Left lung (tissue), 10 donors: ENCODE data around the gene TAS1R2. TPM values are rescaled to one million over a fixed set of nuclear protein-coding genes. Genes with fewer than 3 reads are reported as not detected.
A peak's percentile ranks its signal among the peaks of the same experiment; 100 is the strongest.

ENCODE experiments used
- ATAC-seq: fragments of 200-7000 bp; cut with Tn5 transposase; one replicate; pipeline ENCODE4 v1.9.1; 2020; ENCODE audit warnings: moderate library complexity
- DNase-seq, 4 donors: peaks; one replicate each; pipeline ENCODE4 v3.0.0-alpha.2; 2013 to 2020
- H3K27ac ChIP-seq, 2 donors: fragments of 200-600 bp; sonication (generic) in 1 of 2; one replicate each; pipeline versions ENCODE4 v1.5.0 to v1.8.0; 2020 to 2021
- H3K27me3 ChIP-seq, 2 donors: fragments of 200-600 bp; sonication (generic) in 1 of 2; one replicate each; pipeline versions ENCODE4 v1.5.0 to v1.8.0; 2020 to 2021
- H3K36me3 ChIP-seq, 2 donors: fragments of 200-600 bp; sonication (generic) in 1 of 2; one replicate each; pipeline versions ENCODE4 v1.5.0 to v1.8.0; 2020 to 2021
- H3K4me1 ChIP-seq, 2 donors: fragments of 200-600 bp; one replicate each; pipeline ENCODE4 v1.8.0; 2021
- H3K4me3 ChIP-seq, 2 donors: fragments of 200-600 bp; sonication (generic) in 1 of 2; one replicate each; pipeline versions ENCODE4 v1.5.0 to v1.8.0; 2020 to 2021; ENCODE audit warnings: mild to moderate bottlenecking in 1 of 2
- H3K9me3 ChIP-seq, 2 donors: fragments of 200-600 bp; sonication (generic) in 1 of 2; one replicate each; pipeline versions ENCODE4 v1.5.0 to v1.8.0; 2020 to 2021
- intact Hi-C, 2 donors: fragments of 100-400 bp; cut with DNase I; formaldehyde crosslinking; loops; one replicate each; pipeline versions ENCODE4 v1.11.2 to v1.14.2; 2022
- polyA plus RNA-seq, 6 donors: library from polyadenylated mRNA; unstranded; fragments of 120-200 nt; gene quantifications; one replicate each; pipeline ENCODE4 v1.2.1, GENCODE V29; 2013; ENCODE audit not compliant: insufficient read length in 6 of 6
- total RNA-seq, 2 donors: library from RNA; stranded (reverse); fragmentation: NEBNext Ultra II Directional; extraction: Animal tissue kit (Norgen Biotek cat#: 25700); gene quantifications; one replicate each; pipeline ENCODE4 v1.2.1, GENCODE V29; 2021
- TF ChIP-seq, protein P1 (sequence below), 2 donors: fragments of 200-600 bp; sonication (generic) in 1 of 2; IDR thresholded peaks; one replicate each; pipeline versions ENCODE4 v1.5.0 to v1.8.0; 2021; ENCODE audit warnings: antibody characterized with exemption in 2 of 2
- donor health status: DM: no; HTN: yes; CAD: no.
- donor health status: DM: no; HTN: no; CAD: no.

The TAS1R2 gene
- total and polyA plus RNA-seq, 8 donors = not detected

DNA sequence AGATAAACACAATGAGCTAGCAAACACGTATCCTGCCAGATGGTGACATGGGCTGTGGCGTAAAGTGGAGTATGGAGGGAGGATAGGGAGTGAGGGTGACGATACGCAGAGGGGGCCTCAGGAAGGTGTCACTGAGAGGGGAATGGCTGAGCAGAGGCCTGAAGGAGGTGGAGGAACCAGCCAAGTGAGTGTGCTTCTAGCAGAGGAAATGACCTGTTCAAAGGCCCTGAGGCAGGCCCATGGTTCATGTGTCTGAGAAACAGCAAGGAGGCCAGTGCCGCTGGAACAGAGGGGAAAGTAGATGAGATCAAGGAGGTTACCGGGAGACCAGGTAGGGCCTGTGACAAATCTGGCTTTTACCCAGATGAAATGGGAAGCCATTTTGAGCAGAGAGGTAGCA, 36.0 kb downstream of the TAS1R2 start:
- no peaks in the 10 kb centered on the region for H3K9me3 ChIP-seq
- peaks cover 0 to 36% of the 10 kb centered on the region in 2 donors for H3K27me3 ChIP-seq
- H3K4me3 ChIP-seq = no peak overlapping the region
- H3K4me1 ChIP-seq = no peaks in the 10 kb centered on the region
- TF ChIP-seq, protein P1, sequence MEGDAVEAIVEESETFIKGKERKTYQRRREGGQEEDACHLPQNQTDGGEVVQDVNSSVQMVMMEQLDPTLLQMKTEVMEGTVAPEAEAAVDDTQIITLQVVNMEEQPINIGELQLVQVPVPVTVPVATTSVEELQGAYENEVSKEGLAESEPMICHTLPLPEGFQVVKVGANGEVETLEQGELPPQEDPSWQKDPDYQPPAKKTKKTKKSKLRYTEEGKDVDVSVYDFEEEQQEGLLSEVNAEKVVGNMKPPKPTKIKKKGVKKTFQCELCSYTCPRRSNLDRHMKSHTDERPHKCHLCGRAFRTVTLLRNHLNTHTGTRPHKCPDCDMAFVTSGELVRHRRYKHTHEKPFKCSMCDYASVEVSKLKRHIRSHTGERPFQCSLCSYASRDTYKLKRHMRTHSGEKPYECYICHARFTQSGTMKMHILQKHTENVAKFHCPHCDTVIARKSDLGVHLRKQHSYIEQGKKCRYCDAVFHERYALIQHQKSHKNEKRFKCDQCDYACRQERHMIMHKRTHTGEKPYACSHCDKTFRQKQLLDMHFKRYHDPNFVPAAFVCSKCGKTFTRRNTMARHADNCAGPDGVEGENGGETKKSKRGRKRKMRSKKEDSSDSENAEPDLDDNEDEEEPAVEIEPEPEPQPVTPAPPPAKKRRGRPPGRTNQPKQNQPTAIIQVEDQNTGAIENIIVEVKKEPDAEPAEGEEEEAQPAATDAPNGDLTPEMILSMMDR (IDR thresholded peaks at IDR 0.05) = no peak
- H3K27ac ChIP-seq = no peak overlapping the region
- intact Hi-C loops = no loop called here
- no peaks in the 10 kb centered on the region for H3K36me3 ChIP-seq
- ATAC-seq (no peak), DNase-seq (no peak)

DNA sequence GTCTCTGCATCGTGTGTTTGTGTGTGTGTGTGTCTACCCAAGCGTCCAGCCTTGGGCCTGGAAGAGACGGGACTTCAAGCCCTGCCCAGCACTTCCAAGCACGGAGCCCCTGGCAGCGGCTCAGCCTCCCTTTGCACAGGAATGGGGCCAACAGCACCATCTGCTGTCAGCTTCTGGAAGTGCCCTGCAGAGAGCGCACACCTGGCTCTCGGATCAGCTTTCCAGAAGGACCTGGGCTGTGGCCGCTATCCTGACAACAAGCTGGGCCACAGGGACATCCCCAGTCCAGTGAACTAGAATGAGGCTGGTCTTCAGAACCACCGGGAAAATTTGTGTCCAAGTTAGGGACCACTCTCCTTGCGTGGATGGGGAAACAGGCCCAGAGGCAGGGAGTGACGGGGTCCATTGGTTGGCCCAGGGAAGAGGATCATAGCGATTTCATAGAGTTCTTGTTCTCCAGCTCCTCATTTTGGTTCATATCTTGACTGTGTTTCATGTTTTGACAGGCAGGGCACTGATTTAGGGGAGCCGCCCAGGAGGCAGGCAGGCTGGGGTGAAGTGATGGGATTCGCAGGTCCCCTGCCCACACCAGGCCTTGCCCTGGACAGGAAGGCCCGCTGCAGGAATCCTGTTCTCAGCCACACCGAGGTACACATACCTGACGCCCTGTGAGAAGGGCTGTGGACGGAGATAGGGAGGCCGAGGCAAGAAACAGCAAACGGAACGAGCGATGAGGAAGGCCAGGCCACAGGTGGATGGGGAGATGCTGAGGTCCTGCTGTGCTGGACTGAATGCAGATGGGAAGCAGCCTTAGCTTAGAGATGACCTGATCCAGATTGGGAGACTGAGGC, 38.4 kb downstream of the TAS1R2 start:
- Histone ChIP-seq H3K27ac (no peak overlapping the region), H3K27me3 (peaks cover 0 to 54% of the 10 kb centered on the region in 2 donors), H3K4me1 (no peaks in the 10 kb centered on the region), H3K9me3 (no peaks in the 10 kb centered on the region), H3K36me3 (no peaks in the 10 kb centered on the region), H3K4me3 (no peak overlapping the region)
- ATAC-seq (peak; percentile 98), DNase-seq (peak; percentile 52 to 88 (median 64))
- TF ChIP-seq, protein P1 (IDR thresholded peaks at IDR 0.05) = peak; percentile 79 to 82
- intact Hi-C loops = loop anchor here in 1 of 2 donors (2.0 kb wide), 1 partner anchor 224 kb away; no protein-coding TSS in a partner anchor

DNA sequence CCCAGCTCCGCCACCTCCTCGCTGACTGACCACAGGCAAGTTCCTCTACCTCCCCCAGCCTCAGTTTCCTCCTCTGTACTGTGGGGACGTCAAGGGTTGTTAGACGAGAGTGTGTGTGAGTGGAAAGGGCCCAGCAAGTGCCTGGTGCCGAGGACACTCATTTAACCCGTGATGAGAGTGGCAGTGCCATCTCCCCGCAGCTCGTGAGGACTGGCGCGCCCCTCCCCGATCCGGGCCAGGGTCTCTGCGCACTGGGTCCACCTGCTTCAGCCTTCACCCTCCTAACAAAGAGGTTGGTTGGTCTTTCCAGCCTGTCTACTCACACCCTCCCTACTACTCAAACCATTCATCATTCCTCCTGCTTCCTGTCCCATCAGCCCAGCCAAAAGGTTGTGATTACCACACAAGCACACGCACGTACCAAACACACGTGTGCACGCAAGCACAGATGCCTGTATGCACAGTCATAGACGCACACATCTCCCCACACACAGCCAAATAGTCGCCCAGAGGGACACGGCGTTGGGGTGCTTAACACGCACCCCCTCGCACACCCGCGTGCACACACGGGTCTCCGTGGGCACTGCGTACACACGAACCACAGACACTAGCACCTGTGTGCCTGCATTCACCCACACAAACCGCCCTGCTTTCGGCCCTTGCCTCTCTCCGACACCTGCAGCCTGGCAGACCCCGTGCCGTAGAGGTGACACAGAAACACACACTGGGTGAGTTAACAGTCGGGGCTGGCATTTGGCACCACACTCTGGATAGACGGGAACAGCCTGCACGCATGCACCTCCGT, 39.3 kb downstream of the TAS1R2 start:
- Histone ChIP-seq H3K4me3 (no peak overlapping the region), H3K4me1 (no peaks in the 10 kb centered on the region), H3K27ac (no peak overlapping the region), H3K27me3 (peaks cover 0 to 62% of the 10 kb centered on the region in 2 donors), H3K36me3 (no peaks in the 10 kb centered on the region), H3K9me3 (no peaks in the 10 kb centered on the region)
- DNase-seq (no peak), ATAC-seq (no peak)
- intact Hi-C loops = loop anchor here in 1 of 2 donors (2.0 kb wide), 1 partner anchor 223 kb away; no protein-coding TSS in a partner anchor
- TF ChIP-seq, protein P1 (IDR thresholded peaks at IDR 0.05) = no peak

DNA sequence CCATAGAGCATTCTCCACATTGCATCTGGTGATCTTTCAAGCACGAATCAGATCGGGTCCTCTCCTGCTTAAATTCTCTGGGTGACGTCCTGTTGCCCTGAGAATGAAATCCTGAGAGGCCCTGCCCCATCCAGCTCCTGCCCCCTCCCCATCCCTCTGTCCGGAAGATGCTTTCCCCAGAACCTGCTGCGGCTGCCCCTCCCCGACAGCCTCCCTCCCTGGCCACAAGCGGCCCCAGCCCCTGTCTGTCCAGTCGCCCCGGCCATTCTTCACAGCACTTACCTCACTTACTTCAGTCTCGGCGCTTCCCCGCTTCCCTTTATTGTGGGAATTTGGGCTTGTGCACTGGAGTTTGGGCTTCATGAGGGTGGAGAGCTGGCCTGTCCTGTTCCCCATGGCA, 40.3 kb downstream of the TAS1R2 start:
- H3K4me3 ChIP-seq = no peak overlapping the region
- peaks cover 0 to 72% of the 10 kb centered on the region in 2 donors for H3K27me3 ChIP-seq
- no peak overlapping the region for H3K27ac ChIP-seq
- intact Hi-C loops = no loop called here
- no peaks in the 10 kb centered on the region for H3K9me3 ChIP-seq
- ATAC-seq = no peak
- TF ChIP-seq, protein P1 (IDR thresholded peaks at IDR 0.05) = no peak
- no peaks in the 10 kb centered on the region for H3K36me3 ChIP-seq
- DNase-seq = no peak
- H3K4me1 ChIP-seq = no peaks in the 10 kb centered on the region
